Measurements from ENCODE around the gene GPC5.

The GPC5 gene

DNA sequence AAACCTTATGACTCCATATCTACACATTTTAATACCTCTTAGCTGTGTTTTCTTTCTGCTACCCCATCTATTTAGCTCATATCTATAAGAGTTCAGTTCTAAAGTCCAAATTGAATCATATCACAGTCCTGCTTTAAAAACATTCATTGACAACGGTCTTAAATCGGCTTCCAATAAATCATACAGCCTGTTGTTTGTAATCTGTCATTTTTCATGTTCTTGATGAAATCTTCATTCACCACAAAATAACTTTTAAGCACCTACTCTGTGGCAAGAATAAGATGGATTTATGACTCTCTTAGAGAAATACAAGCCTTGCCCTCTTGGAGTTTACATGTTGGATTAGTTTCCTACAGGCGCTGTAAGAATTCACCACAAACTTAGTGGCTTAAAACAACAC lies 1377.2 kb downstream of the GPC5 start:
- Histone ChIP-seq H3K27me3 (ENCODE audit: low read depth, low read length) (no peaks in the 10 kb centered on the region), H3K4me3 (ENCODE audit: low read length) (no peak overlapping the region), H3K79me2 (ENCODE audit: low read length) (no peaks in the 10 kb centered on the region), H3K9me3 (ENCODE audit: insufficient read depth, low read length) (no peaks in the 10 kb centered on the region), H3K9ac (ENCODE audit: low read length) (no peak overlapping the region), H3K27ac (ENCODE audit: low read length) (no peak overlapping the region), H2AFZ (ENCODE audit: low read depth, low read length) (no peak overlapping the region), H3K4me1 (ENCODE audit: low read length) (no peaks in the 10 kb centered on the region), H3K36me3 (replicated peaks; ENCODE audit: low read depth, low read length) (no peaks in the 10 kb centered on the region), H3K4me2 (ENCODE audit: low read length) (no peak overlapping the region), H4K20me1 (ENCODE audit: insufficient read depth, low read length) (no peaks in the 10 kb centered on the region)
- TF ChIP-seq, protein P1, sequence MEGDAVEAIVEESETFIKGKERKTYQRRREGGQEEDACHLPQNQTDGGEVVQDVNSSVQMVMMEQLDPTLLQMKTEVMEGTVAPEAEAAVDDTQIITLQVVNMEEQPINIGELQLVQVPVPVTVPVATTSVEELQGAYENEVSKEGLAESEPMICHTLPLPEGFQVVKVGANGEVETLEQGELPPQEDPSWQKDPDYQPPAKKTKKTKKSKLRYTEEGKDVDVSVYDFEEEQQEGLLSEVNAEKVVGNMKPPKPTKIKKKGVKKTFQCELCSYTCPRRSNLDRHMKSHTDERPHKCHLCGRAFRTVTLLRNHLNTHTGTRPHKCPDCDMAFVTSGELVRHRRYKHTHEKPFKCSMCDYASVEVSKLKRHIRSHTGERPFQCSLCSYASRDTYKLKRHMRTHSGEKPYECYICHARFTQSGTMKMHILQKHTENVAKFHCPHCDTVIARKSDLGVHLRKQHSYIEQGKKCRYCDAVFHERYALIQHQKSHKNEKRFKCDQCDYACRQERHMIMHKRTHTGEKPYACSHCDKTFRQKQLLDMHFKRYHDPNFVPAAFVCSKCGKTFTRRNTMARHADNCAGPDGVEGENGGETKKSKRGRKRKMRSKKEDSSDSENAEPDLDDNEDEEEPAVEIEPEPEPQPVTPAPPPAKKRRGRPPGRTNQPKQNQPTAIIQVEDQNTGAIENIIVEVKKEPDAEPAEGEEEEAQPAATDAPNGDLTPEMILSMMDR (IDR thresholded peaks at IDR 0.05; ENCODE audit: low read depth, low read length): no peak
- no peak for TF ChIP-seq EZH2phosphoT487 (IDR thresholded peaks at IDR 0.05; ENCODE audit: low read depth)

DNA sequence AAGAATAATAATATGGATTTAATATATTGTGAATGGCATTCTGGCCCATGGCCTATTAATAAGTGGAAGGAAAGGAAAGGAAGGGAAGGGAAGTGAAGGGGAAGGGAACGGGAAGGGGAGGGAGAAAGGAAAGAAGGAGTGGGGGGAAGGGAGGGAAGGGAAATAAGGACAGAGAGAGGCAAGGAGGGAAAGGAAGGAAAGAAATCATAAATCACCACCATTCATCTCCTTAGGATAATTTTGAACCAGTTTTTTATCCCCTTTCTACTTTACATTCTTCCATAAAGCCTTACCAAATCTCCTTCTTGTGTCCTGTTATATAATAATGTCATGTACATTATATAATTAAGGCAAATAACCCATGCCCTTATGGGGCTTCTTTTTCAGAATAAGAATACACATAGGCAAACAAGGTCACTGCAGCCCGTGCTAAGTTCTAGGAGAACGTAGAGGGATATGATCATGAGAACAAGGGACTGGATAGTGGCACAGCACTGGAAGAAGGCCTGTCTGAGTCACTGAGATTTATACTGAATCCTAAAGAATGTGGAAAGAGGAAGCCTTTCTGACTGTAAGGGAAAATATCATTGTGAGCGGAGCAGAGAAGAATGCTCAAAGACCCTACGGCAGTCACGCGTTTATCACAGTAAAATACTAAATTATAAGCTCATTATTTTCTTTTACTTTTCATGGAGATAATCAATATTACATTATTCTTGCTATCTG lies 1383.7 kb downstream of the GPC5 start:
- Histone ChIP-seq H3K4me3 (ENCODE audit: low read length) (no peak overlapping the region), H3K4me1 (ENCODE audit: low read length) (no peaks in the 10 kb centered on the region), H3K79me2 (ENCODE audit: low read length) (no peaks in the 10 kb centered on the region), H3K36me3 (replicated peaks; ENCODE audit: low read depth, low read length) (no peaks in the 10 kb centered on the region), H2AFZ (ENCODE audit: low read depth, low read length) (no peak overlapping the region), H3K9ac (ENCODE audit: low read length) (no peak overlapping the region), H3K9me3 (ENCODE audit: insufficient read depth, low read length) (no peaks in the 10 kb centered on the region), H3K27me3 (ENCODE audit: low read depth, low read length) (no peaks in the 10 kb centered on the region), H3K4me2 (ENCODE audit: low read length) (no peak overlapping the region), H3K27ac (ENCODE audit: low read length) (no peak overlapping the region), H4K20me1 (ENCODE audit: insufficient read depth, low read length) (no peaks in the 10 kb centered on the region)
- TF ChIP-seq, protein P1 (IDR thresholded peaks at IDR 0.05; ENCODE audit: low read depth, low read length): no peak
- no peak for TF ChIP-seq EZH2phosphoT487 (IDR thresholded peaks at IDR 0.05; ENCODE audit: low read depth)

- Histone ChIP-seq H3K4me3 (ENCODE audit: low read length) (no peak overlapping the region), H3K9me3 (ENCODE audit: insufficient read depth, low read length) (no peaks in the 10 kb centered on the region), H3K9ac (ENCODE audit: low read length) (no peak overlapping the region), H3K27me3 (ENCODE audit: low read depth, low read length) (no peaks in the 10 kb centered on the region), H4K20me1 (ENCODE audit: insufficient read depth, low read length) (no peaks in the 10 kb centered on the region), H3K27ac (ENCODE audit: low read length) (no peak overlapping the region), H3K36me3 (replicated peaks; ENCODE audit: low read depth, low read length) (no peaks in the 10 kb centered on the region), H3K4me1 (ENCODE audit: low read length) (peaks cover 10% of the 10 kb centered on the region), H3K79me2 (ENCODE audit: low read length) (no peaks in the 10 kb centered on the region), H2AFZ (ENCODE audit: low read depth, low read length) (no peak overlapping the region), H3K4me2 (ENCODE audit: low read length) (no peak overlapping the region)
- TF ChIP-seq, protein P1 (IDR thresholded peaks at IDR 0.05; ENCODE audit: low read depth, low read length): no peak
- no peak for TF ChIP-seq EZH2phosphoT487 (IDR thresholded peaks at IDR 0.05; ENCODE audit: low read depth)
Measured at GRCh38 chr13:92802776-92803175, 1404.4 kb downstream of the GPC5 start.

DNA sequence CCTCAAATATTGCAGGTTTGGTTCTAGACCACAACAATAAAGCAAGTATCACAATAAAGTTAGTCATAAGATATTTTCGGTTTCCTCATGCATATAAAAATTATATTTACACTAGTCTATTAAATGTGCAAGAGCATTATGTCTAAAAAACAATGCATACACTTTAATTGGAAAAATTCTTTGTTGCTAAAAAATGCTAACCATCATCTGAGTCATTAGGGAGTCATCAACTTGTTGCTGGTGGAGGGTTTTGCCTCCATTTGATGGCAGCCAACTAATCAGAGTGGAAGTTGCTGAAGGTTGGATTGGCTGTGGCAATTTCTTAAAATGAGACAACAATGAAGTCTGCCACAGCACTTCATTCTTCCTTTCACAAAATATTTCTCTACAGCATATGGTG lies 1405.9 kb downstream of the GPC5 start:
- Histone ChIP-seq H3K9me3 (ENCODE audit: insufficient read depth, low read length) (no peaks in the 10 kb centered on the region), H3K4me1 (ENCODE audit: low read length) (peaks cover 10% of the 10 kb centered on the region), H3K4me2 (ENCODE audit: low read length) (no peak overlapping the region), H3K27ac (ENCODE audit: low read length) (no peak overlapping the region), H4K20me1 (ENCODE audit: insufficient read depth, low read length) (no peaks in the 10 kb centered on the region), H3K36me3 (replicated peaks; ENCODE audit: low read depth, low read length) (no peaks in the 10 kb centered on the region), H2AFZ (ENCODE audit: low read depth, low read length) (no peak overlapping the region), H3K4me3 (ENCODE audit: low read length) (no peak overlapping the region), H3K9ac (ENCODE audit: low read length) (no peak overlapping the region), H3K79me2 (ENCODE audit: low read length) (no peaks in the 10 kb centered on the region), H3K27me3 (ENCODE audit: low read depth, low read length) (no peaks in the 10 kb centered on the region)
- no peak for TF ChIP-seq EZH2phosphoT487 (IDR thresholded peaks at IDR 0.05; ENCODE audit: low read depth)
- TF ChIP-seq, protein P1 (IDR thresholded peaks at IDR 0.05; ENCODE audit: low read depth, low read length): no peak

Measured in OCI-LY3 (cell line).